HepG2 (cell line): Measurements from ENCODE around the gene SNRNP25. TPM values are rescaled to one million over a fixed set of nuclear protein-coding genes. Genes with fewer than 3 reads are reported as not detected.

Experiments used
- ATAC-seq: fragments of 200-7000 bp; cut with Tn5 transposase; 3 replicates; pipeline ENCODE4 v1.9.1; 2020; ENCODE audit warnings: mild to moderate bottlenecking, moderate library complexity
- BruUV-seq: library from RNA; stranded (reverse); fragments of 400-500 nt; replicated peaks from 2 replicates; lab custom pipeline; 2021; lab: Mats Ljungman, UMichigan
- CTCF ChIA-PET: fragments of 300-600 bp; formaldehyde crosslinking; extraction: SDS; loops from one replicate; lab custom pipeline; 2021; ENCODE audit warnings: low total read pairs, inconsistent platforms, low intra/inter-chr PET ratio; lab: Yijun Ruan, JAX
- POLR2A ChIA-PET: fragments of 350-600 bp; sonication (Branson Sonifier 250); formaldehyde crosslinking; loops from one replicate; lab custom pipeline; 2020; ENCODE audit warnings: antibody characterized with exemption, inconsistent platforms; lab: Yijun Ruan, JAX
- DNase-seq: peaks from one replicate; pipeline ENCODE4 v3.0.0-alpha.2; 2015; ENCODE audit warnings: low spot score
- FAIRE-seq: peaks from 3 replicates; lab custom pipeline; 2011; peaks lifted over from hg19 to GRCh38; lab: Jason Lieb, UNC
- H2AFZ ChIP-seq: one replicate; pipeline ENCODE4 v1.6.1; 2011; ENCODE audit warnings: low read length, inconsistent platforms
- H3K27ac ChIP-seq: fragments of 300-600 bp; 3 replicates; pipeline ENCODE4 v1.8.0; 2011; ENCODE audit warnings: mixed run types, mild to moderate bottlenecking, mixed read lengths, low read length, inconsistent platforms; ENCODE audit not compliant: insufficient read depth; ENCODE audit errors: extremely low read length
- H3K27me3 ChIP-seq, 2 experiments: fragments of 200-600 bp in 1 of 2; 2 replicates in 1 of 2; 3 replicates in 1 of 2; pipeline versions ENCODE4 v1.6.0 to v1.8.0; 2011; ENCODE audit warnings: low read length in 2 of 2, mild to moderate bottlenecking in 2 of 2, moderate library complexity in 2 of 2, inconsistent platforms in 1 of 2; ENCODE audit not compliant: insufficient read depth in 2 of 2, control insufficient read depth in 1 of 2
- H3K36me3 ChIP-seq, 2 experiments: fragments of 200-600 bp in 1 of 2; replicated peaks in 1 of 2; 2 replicates in 1 of 2; 3 replicates in 1 of 2; pipeline versions ENCODE4 v1.5.1 to v1.8.0; 2011; ENCODE audit warnings: low read length in 2 of 2, inconsistent platforms in 1 of 2; ENCODE audit not compliant: insufficient read depth in 2 of 2, control insufficient read depth in 1 of 2
- H3K4me1 ChIP-seq: 2 replicates; pipeline ENCODE4 v1.5.1; 2012; ENCODE audit warnings: low read length, inconsistent platforms; ENCODE audit not compliant: insufficient read depth
- H3K4me2 ChIP-seq: 2 replicates; pipeline ENCODE4 v1.6.0; 2011; ENCODE audit warnings: low read depth, low read length, inconsistent platforms
- H3K4me3 ChIP-seq, 3 experiments: fragments of 200-600 bp in 1 of 3; sonication (generic), shearing (Covaris generic) in 1 of 3; replicated peaks in 1 of 3; 2 replicates each; pipeline ENCODE4 v1.5.1; 2011 to 2016; ENCODE audit warnings: low read length in 3 of 3, inconsistent platforms in 2 of 3, low read depth in 2 of 3, mild to moderate bottlenecking in 2 of 3, control low read depth in 1 of 3, mixed read lengths in 1 of 3; ENCODE audit not compliant: insufficient read depth in 1 of 3
- H3K79me2 ChIP-seq: one replicate; pipeline ENCODE4 v1.6.1; 2011; ENCODE audit warnings: low read length, inconsistent platforms; ENCODE audit not compliant: insufficient read depth
- H3K9ac ChIP-seq: 2 replicates; pipeline ENCODE4 v1.6.0; 2011; ENCODE audit warnings: mild to moderate bottlenecking, low read depth, low read length, inconsistent platforms; ENCODE audit not compliant: insufficient read depth
- H3K9me3 ChIP-seq: 2 replicates; pipeline ENCODE4 v1.5.1; 2012; ENCODE audit warnings: mild to moderate bottlenecking, low read length
- H4K20me1 ChIP-seq: 2 replicates; pipeline ENCODE4 v1.6.0; 2011; ENCODE audit warnings: inconsistent platforms, mild to moderate bottlenecking, low read length, moderate library complexity; ENCODE audit not compliant: insufficient read depth
- ATF7-NPFF ChIP-seq: sonication (generic); formaldehyde crosslinking; IDR thresholded peaks from 2 replicates; pipeline ENCODE4 v1.8.1; 2023; ENCODE audit warnings: mild to moderate bottlenecking, low read depth, missing genetic modification reagents, moderate library complexity
- FLYWCH1 ChIP-seq: sonication (generic); formaldehyde crosslinking; IDR thresholded peaks from 2 replicates; pipeline ENCODE4 v1.8.1; 2023; ENCODE audit warnings: mild to moderate bottlenecking, missing genetic modification reagents
- ZNF720 ChIP-seq: sonication (generic); formaldehyde crosslinking; IDR thresholded peaks from 2 replicates; pipeline ENCODE4 v1.4.0; 2020; ENCODE audit warnings: missing genetic modification reagents
- WGBS: methylation state at CpG from one replicate; pipeline ENCODE4 v1.1.6; 2017; ENCODE audit warnings: low lambda C conversion rate; 5-methylcytosine and 5-hydroxymethylcytosine counted together
- in situ Hi-C: cut with HindIII; loops from 2 replicates; pipeline ENCODE4 v1.10.0; 2017; ENCODE audit warnings: low pct_unique_long_range_greater_than_20kb; ENCODE audit not compliant: extremely low pct_ligation_motif_present
- intact Hi-C: fragments of 100-400 bp; cut with micrococcal nuclease; formaldehyde crosslinking; loops from one replicate; pipeline ENCODE4 v1.10.0; 2022; ENCODE audit not compliant: unreplicated experiment
- polyA plus RNA-seq, 8 experiments: library from polyadenylated mRNA; depleted of rRNA in 3 of 8; stranded (reverse) in 7 of 8; unstranded in 1 of 8; fragments of >200 nt; fragmentation: Illumina TruSeq in 4 of 8; extraction: Trizol in 4 of 8; gene quantifications; 2 replicates each; pipeline versions ENCODE4 v1.2.1 to v1.2.3, GENCODE V29; 2011 to 2016; ENCODE audit warnings: low read depth in 4 of 8, missing spikeins in 1 of 8, mixed read lengths in 1 of 8; ENCODE audit not compliant: insufficient read depth in 1 of 8
- total RNA-seq, 5 experiments: library from RNA; depleted of rRNA; stranded (reverse); fragments of >200 nt; fragmentation: Illumina TruSeq; extraction: Trizol; gene quantifications; 2 replicates each; pipeline ENCODE4 v1.2.3, GENCODE V29; 2016; ENCODE audit warnings: low read depth in 1 of 5
- TF ChIP-seq, protein P1 (sequence below): IDR thresholded peaks from 2 replicates; pipeline ENCODE4 v1.6.1; 2012; ENCODE audit warnings: low read length, improper control_type of control experiment
- TF ChIP-seq, protein P2 (sequence below): sonication (generic); formaldehyde crosslinking; IDR thresholded peaks from 2 replicates; pipeline ENCODE4 v1.4.0; 2020; ENCODE audit warnings: missing genetic modification reagents

Gene SNRNP25
- total and polyA plus RNA-seq, 2 of the 13 experiments (the other 11 are each of a cell fraction or from before 2014, with no cell fraction given), result 34.1 to 97.4 TPM

DNA sequence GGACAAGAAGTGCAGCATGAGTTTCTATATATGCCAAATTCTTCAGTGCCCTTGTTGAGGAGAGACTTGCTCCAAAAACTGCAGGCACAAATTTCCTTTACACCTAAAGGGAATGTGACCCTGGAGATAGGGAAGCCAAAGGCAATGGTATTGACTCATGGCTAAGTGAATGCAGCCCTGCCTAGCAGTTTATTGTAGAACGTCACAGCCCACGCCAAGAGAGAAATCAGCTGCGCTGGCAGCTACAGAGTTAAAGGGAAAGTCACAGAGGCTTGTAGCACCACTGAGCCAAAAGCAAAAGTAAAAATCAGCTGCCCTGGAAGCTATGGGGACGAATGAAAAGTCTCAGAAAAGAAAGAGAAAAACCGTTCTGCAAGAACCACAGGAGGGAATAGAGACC is 10.3 kb upstream of the SNRNP25 start:
- FAIRE-seq (no peak), ATAC-seq (no peak), DNase-seq (no peak)
- Histone ChIP-seq H3K4me3 (no peak overlapping the region), H3K36me3 (peaks cover 5 to 21% of the 10 kb centered on the region in 2 experiments; a peak in 3 of 5 replicates), H3K4me1 (peaks cover 30% of the 10 kb centered on the region), H3K9ac (no peak overlapping the region), H3K27me3 (no peaks in the 10 kb centered on the region), H4K20me1 (no peaks in the 10 kb centered on the region), H3K79me2 (no peaks in the 10 kb centered on the region), H3K9me3 (no peaks in the 10 kb centered on the region), H3K27ac (no peak overlapping the region), H3K4me2 (no peak overlapping the region), H2AFZ (no peak overlapping the region)
- BruUV-seq, result no TSS peak
- in situ Hi-C loops, result no loop called here
- intact Hi-C loops, result no loop called here
- TF ChIP-seq FLYWCH1 (CRISPR knock-in tag) (no peak), ATF7-NPFF (CRISPR knock-in tag) (no peak), ZNF720 (CRISPR knock-in tag) (no peak)
- TF ChIP-seq, protein P1, sequence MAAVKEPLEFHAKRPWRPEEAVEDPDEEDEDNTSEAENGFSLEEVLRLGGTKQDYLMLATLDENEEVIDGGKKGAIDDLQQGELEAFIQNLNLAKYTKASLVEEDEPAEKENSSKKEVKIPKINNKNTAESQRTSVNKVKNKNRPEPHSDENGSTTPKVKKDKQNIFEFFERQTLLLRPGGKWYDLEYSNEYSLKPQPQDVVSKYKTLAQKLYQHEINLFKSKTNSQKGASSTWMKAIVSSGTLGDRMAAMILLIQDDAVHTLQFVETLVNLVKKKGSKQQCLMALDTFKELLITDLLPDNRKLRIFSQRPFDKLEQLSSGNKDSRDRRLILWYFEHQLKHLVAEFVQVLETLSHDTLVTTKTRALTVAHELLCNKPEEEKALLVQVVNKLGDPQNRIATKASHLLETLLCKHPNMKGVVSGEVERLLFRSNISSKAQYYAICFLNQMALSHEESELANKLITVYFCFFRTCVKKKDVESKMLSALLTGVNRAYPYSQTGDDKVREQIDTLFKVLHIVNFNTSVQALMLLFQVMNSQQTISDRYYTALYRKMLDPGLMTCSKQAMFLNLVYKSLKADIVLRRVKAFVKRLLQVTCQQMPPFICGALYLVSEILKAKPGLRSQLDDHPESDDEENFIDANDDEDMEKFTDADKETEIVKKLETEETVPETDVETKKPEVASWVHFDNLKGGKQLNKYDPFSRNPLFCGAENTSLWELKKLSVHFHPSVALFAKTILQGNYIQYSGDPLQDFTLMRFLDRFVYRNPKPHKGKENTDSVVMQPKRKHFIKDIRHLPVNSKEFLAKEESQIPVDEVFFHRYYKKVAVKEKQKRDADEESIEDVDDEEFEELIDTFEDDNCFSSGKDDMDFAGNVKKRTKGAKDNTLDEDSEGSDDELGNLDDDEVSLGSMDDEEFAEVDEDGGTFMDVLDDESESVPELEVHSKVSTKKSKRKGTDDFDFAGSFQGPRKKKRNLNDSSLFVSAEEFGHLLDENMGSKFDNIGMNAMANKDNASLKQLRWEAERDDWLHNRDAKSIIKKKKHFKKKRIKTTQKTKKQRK, result no peak
- TF ChIP-seq, protein P2, sequence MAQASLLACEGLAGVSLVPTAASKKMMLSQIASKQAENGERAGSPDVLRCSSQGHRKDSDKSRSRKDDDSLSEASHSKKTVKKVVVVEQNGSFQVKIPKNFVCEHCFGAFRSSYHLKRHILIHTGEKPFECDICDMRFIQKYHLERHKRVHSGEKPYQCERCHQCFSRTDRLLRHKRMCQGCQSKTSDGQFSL (CRISPR knock-in tag), result no peak
- 85% methylated on average over 5 of the region's 5 CpGs for WGBS
- ChIA-PET CTCF (no interaction called here), POLR2A (no interaction called here)
